ENCODE results near the gene HPCAL1.

DNA sequence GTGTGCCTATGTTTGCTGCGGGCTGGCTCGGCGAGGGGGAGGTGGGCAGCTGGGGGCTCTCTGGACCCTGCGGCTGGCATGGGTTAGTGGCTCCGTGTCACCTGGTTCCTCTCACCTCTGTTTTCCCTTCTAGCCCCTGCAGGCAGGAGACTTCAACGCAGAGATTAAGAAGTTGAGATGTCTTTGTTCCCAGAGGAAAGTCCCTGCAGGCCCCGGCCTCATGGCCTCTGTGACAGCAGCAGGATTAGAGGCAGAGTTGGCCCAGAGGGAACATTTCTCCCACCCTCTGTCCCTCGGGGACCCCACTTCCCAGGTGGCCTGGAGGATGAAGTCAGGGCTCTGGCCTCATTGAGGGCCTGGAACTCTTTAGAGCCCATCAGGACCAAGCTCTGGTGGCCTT is 56.5 kb downstream of the HPCAL1 start:
- no peak for TF ChIP-seq POLR2A (IDR thresholded peaks at IDR 0.05)
- TF ChIP-seq, protein P1, sequence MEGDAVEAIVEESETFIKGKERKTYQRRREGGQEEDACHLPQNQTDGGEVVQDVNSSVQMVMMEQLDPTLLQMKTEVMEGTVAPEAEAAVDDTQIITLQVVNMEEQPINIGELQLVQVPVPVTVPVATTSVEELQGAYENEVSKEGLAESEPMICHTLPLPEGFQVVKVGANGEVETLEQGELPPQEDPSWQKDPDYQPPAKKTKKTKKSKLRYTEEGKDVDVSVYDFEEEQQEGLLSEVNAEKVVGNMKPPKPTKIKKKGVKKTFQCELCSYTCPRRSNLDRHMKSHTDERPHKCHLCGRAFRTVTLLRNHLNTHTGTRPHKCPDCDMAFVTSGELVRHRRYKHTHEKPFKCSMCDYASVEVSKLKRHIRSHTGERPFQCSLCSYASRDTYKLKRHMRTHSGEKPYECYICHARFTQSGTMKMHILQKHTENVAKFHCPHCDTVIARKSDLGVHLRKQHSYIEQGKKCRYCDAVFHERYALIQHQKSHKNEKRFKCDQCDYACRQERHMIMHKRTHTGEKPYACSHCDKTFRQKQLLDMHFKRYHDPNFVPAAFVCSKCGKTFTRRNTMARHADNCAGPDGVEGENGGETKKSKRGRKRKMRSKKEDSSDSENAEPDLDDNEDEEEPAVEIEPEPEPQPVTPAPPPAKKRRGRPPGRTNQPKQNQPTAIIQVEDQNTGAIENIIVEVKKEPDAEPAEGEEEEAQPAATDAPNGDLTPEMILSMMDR (IDR thresholded peaks at IDR 0.05), result no peak
